ENCODE measurements around the gene UNC13A. TPM values are rescaled to one million over a fixed set of nuclear protein-coding genes. Genes with fewer than 3 reads are reported as not detected.

UNC13A gene
- total and polyA plus RNA-seq, 2 of the 8 experiments (the other 6 are each of a cell fraction or from before 2014, with no cell fraction given): 13.1 to 47.6 TPM

- H3K14ac ChIP-seq (ENCODE audit: insufficient read length): no peak overlapping the region
- WGBS, 2 experiments (ENCODE audit: extremely low coverage in 1 of 2, insufficient coverage in 1 of 2, insufficient read length in 1 of 2, insufficient replicate concordance in 2 of 2, low coverage in 1 of 2, low lambda C conversion rate in 2 of 2, missing lambda C conversion rate in 1 of 2): 91% methylated on average over 6 of the region's 6 CpGs; no CpG with 5 or more reads in 1 of the 2 experiments
- H3K18ac ChIP-seq (ENCODE audit: extremely low read depth, low read length): no peak overlapping the region
- no peak overlapping the region for H2BK12ac ChIP-seq (ENCODE audit: low read depth, low read length)
- no peak overlapping the region for H2BK20ac ChIP-seq (ENCODE audit: low read length)
- no peak overlapping the region for H3K4me2 ChIP-seq (ENCODE audit: insufficient read depth in 1 of 2, low read depth in 2 of 2, low read length in 2 of 2)
- no peak for FAIRE-seq
- no peak overlapping the region for H3K4me3 ChIP-seq (ENCODE audit: extremely low read depth in 1 of 4, insufficient read depth in 2 of 4, low read depth in 3 of 4, low read length in 4 of 4)
- CTCF ChIA-PET (ENCODE audit: partially characterized antibody): interaction anchor here (1.2 to 5.7 kb wide), 2 partner anchors 9 to 55 kb away, joined by 3 to 34 read pairs; no protein-coding TSS in a partner anchor
- H2BK5ac ChIP-seq (ENCODE audit: low read depth, low read length): no peak overlapping the region
- H3K79me2 ChIP-seq (ENCODE audit: control insufficient read depth in 1 of 2, insufficient read depth in 2 of 2, low read length in 2 of 2): no peaks in the 10 kb centered on the region
- no peak overlapping the region for H3K4ac ChIP-seq (replicated peaks; ENCODE audit: insufficient read length, low read depth, low read length)
- H3K9ac ChIP-seq (replicated peaks in 1 of 4; ENCODE audit: extremely low read depth in 1 of 4, low read depth in 3 of 4, low read length in 3 of 4): no peak overlapping the region
- no peak overlapping the region for H2AK5ac ChIP-seq (ENCODE audit: low read depth, low read length)
- no peak for TF ChIP-seq TAF7 (optimal IDR thresholded peaks at IDR 0.05; ENCODE audit: borderline replicate concordance, low read depth, low read length)
- no peak for TF ChIP-seq RFX5 (IDR thresholded peaks at IDR 0.05; ENCODE audit: borderline replicate concordance, low read depth, low read length)
- no peak for TF ChIP-seq GTF2F1 (IDR thresholded peaks at IDR 0.05; ENCODE audit: borderline replicate concordance, low read depth, low read length)
- no peaks in the 10 kb centered on the region for H3K79me1 ChIP-seq (ENCODE audit: low read depth, low read length)
- no peak for DNase-seq (ENCODE audit: low read depth in 1 of 2, low spot score in 2 of 2)
- POLR2A ChIA-PET (ENCODE audit: partially characterized antibody): interaction anchor here (1.2 to 1.5 kb wide), 2 partner anchors 19 to 27 kb away, joined by 3 read pairs; no protein-coding TSS in a partner anchor
- no peak overlapping the region for H4K5ac ChIP-seq (ENCODE audit: insufficient read length, low read depth, low read length)
- H2BK120ac ChIP-seq (replicated peaks; ENCODE audit: low read depth, low read length): no peak overlapping the region
- no peak overlapping the region for H2AFZ ChIP-seq (ENCODE audit: low read length)
- H3K23me2 ChIP-seq (ENCODE audit: low read depth, low read length): no peaks in the 10 kb centered on the region
- H3K4me1 ChIP-seq (replicated peaks in 1 of 4; ENCODE audit: control insufficient read depth in 3 of 4, insufficient read depth in 4 of 4, low read length in 3 of 4): no peaks in the 10 kb centered on the region
- H3K23ac ChIP-seq (ENCODE audit: insufficient read length): no peak overlapping the region
- 0 out of 7 replicates have a peak, but pooled peaks cover 0 to 2% (median 0%) of the 10 kb centered on the region in 4 experiments for H3K27me3 ChIP-seq (replicated peaks in 1 of 4; ENCODE audit: control insufficient read depth in 3 of 4, extremely low read depth in 1 of 4, insufficient read depth in 3 of 4, low read length in 3 of 4)
- H2BK15ac ChIP-seq (ENCODE audit: low read length): no peak overlapping the region
- no peak overlapping the region for H4K91ac ChIP-seq (replicated peaks; ENCODE audit: insufficient read length, low read length)
- no peak overlapping the region for H4K8ac ChIP-seq (ENCODE audit: extremely low read depth, insufficient read depth, low read length)
- H4K20me1 ChIP-seq (replicated peaks in 1 of 2; ENCODE audit: control insufficient read depth in 1 of 2, insufficient read depth in 2 of 2, low read length in 2 of 2): no peaks in the 10 kb centered on the region
- H3K36me3 ChIP-seq (ENCODE audit: control insufficient read depth in 2 of 4, insufficient read depth in 4 of 4, low read length in 3 of 4): no peaks in the 10 kb centered on the region
- no peaks in the 10 kb centered on the region for H3K9me3 ChIP-seq (ENCODE audit: insufficient read depth in 2 of 2, low read depth in 1 of 2, low read length in 1 of 2)
- no peak overlapping the region for H3K56ac ChIP-seq (replicated peaks; ENCODE audit: insufficient read length, low read depth, low read length)
- no peak overlapping the region for H3K27ac ChIP-seq (ENCODE audit: low read depth, low read length)
Measured at GRCh38 chr19:17711851-17712250, 23.7 kb upstream of the UNC13A start.
